ENCODE data around the gene SAP25.

DNA sequence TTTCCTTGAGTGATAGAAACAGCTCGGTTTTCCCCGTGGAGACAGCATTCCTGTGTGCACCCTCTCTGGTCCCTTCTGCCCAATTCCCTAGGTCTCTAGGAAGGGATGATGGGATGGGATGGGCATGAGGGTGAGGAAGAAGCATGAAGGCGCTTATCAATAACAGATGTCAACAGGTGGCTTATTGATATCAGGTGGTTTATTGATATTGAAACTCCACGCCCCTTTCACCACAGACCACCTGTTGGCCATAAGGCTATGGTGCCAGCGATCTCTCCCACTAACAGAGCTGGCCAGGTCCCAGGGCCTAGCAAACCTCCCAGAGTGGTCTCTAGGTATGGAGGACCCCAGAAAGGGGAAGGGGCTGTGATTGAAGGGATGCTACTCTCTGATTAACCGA, 46.5 kb upstream of the SAP25 start:
- TF ChIP-seq EZH2 (IDR thresholded peaks at IDR 0.05; ENCODE audit: insufficient read depth, poor library complexity, severe bottlenecking) (no peak), EZH2phosphoT487 (IDR thresholded peaks at IDR 0.05; ENCODE audit: insufficient read depth, low read depth) (no peak)
